Right renal pelvis (tissue), 4 donors: ENCODE data around the gene C7orf25. TPM values are rescaled to one million over a fixed set of nuclear protein-coding genes. Genes with fewer than 3 reads are reported as not detected.

Experiments used
- DNase-seq, 4 donors: peaks; one replicate each; pipeline ENCODE4 v3.0.0-alpha.2; 2013; ENCODE audit warnings: low read depth in 4 of 4, low spot score in 3 of 4, missing footprints in 1 of 4
- polyA plus RNA-seq, 4 donors: library from polyadenylated mRNA; unstranded; fragments of 120-200 nt; gene quantifications; one replicate each; pipeline ENCODE4 v1.2.1, GENCODE V29; 2013; ENCODE audit not compliant: insufficient read length in 4 of 4

The C7orf25 gene
- polyA plus RNA-seq: 1 to 10 TPM; 5.2 to 6.6 (median 5.4) TPM

- DNase-seq: peak; percentile 91 to 93 (median 92)
These were observed at the start of gene C7orf25 for GRCh38 chr7:42911454-42912447. TSS of gene C7orf25 (minus strand) at chr7:42912070. CDS start at chr7:42910900, 1,170 bp downstream.

- no peak for DNase-seq
These were observed 49.3 kb upstream of the C7orf25 start for GRCh38 chr7:42961170-42961569.

GRCh38 chr7:42960762-42961161, 48.9 kb upstream of the C7orf25 start:
- no peak for DNase-seq

GRCh38 chr7:42959549-42959948, 47.7 kb upstream of the C7orf25 start:
- DNase-seq: no peak

- no peak for DNase-seq
These were observed 44.2 kb upstream of the C7orf25 start for GRCh38 chr7:42956062-42956461.

GRCh38 chr7:42953994-42954393, 42.1 kb upstream of the C7orf25 start:
- DNase-seq: no peak

GRCh38 chr7:42952328-42952727, 40.5 kb upstream of the C7orf25 start:
- no peak for DNase-seq

- no peak for DNase-seq
These were observed 38.5 kb upstream of the C7orf25 start for GRCh38 chr7:42950417-42950816.

GRCh38 chr7:42947521-42947920, 35.7 kb upstream of the C7orf25 start:
- DNase-seq: no peak

GRCh38 chr7:42946627-42946950, 34.7 kb upstream of the C7orf25 start:
- DNase-seq: no peak

- no peak for DNase-seq
These were observed 34.2 kb upstream of the C7orf25 start for GRCh38 chr7:42945821-42946626.

GRCh38 chr7:42940985-42941847, 29.3 kb upstream of the C7orf25 start:
- DNase-seq: peak; percentile 65 to 76 (median 72)

GRCh38 chr7:42939457-42940240, 27.8 kb upstream of the C7orf25 start:
- no peak for DNase-seq

GRCh38 chr7:42935861-42936260, 24.0 kb upstream of the C7orf25 start:
- DNase-seq: no peak

GRCh38 chr7:42934291-42934690, 22.4 kb upstream of the C7orf25 start:
- no peak for DNase-seq

GRCh38 chr7:42932811-42933591, 21.1 kb upstream of the C7orf25 start:
- peak in 3 of 4 donors; percentile 28 to 34 (median 33) for DNase-seq

- peak; percentile 90 to 96 (median 96) for DNase-seq
These were observed 20.2 kb upstream of the C7orf25 start, which contains the start of the genes MRPL32 and PSMA2 for GRCh38 chr7:42931834-42932651. TSS of gene MRPL32 (plus strand) at chr7:42932376. CDS start at chr7:42932387, 11 bp downstream. TSS of gene PSMA2 (minus strand) at chr7:42932174. CDS start at chr7:42932158, 16 bp downstream.

- DNase-seq: peak in 1 of 4 donors; percentile 9
These were observed 19.6 kb upstream of the C7orf25 start for GRCh38 chr7:42931447-42931833.
